Measurements from ENCODE around the gene SLC22A31. TPM values are rescaled to one million over a fixed set of nuclear protein-coding genes. Genes with fewer than 3 reads are reported as not detected.

SLC22A31 gene
- total and polyA plus RNA-seq, 2 donors (not counting 3 experiments of a cell fraction or from before 2014, with no cell fraction given), result 1.0 TPM; not detected in 1

GRCh38 chr16:89155184-89155679 is 45.1 kb downstream of the SLC22A31 start:
- Histone ChIP-seq H3K27me3 (ENCODE audit: control insufficient read depth in 2 of 2, insufficient read depth in 2 of 2, low read length in 2 of 2) (no peaks in the 10 kb centered on the region), H3K79me2 (ENCODE audit: control insufficient read depth, insufficient read depth, low read length) (no peaks in the 10 kb centered on the region), H2AFZ (ENCODE audit: low read depth, low read length) (no peak overlapping the region), H3K9ac (replicated peaks; ENCODE audit: extremely low read depth, insufficient read depth, low read length) (no peak overlapping the region), H3K36me3 (ENCODE audit: control insufficient read depth in 2 of 2, extremely low read depth in 1 of 2, insufficient read depth in 2 of 2, low read length in 2 of 2) (peaks cover 0 to 2% of the 10 kb centered on the region in 2 experiments), H3K4me3 (replicated peaks in 1 of 3; ENCODE audit: insufficient read depth in 1 of 3, low read depth in 1 of 3, low read length in 3 of 3) (no peak overlapping the region), H3K4me2 (ENCODE audit: insufficient read depth, low read length) (no peak overlapping the region), H3K9me1 (replicated peaks; ENCODE audit: control insufficient read depth, extremely low read depth, insufficient read depth, low read length) (no peaks in the 10 kb centered on the region), H3K27ac (ENCODE audit: insufficient read depth, low read depth, low read length) (no peak overlapping the region), H3K9me3 (replicated peaks; ENCODE audit: control insufficient read depth, insufficient read depth, low read length) (no peaks in the 10 kb centered on the region), H3K4me1 (ENCODE audit: control insufficient read depth, extremely low read depth, insufficient read depth, low read length) (no peaks in the 10 kb centered on the region), H4K20me1 (replicated peaks; ENCODE audit: control insufficient read depth, extremely low read depth, insufficient read depth, low read length) (no peaks in the 10 kb centered on the region)
- intact Hi-C loops (cut with micrococcal nuclease), result no loop called here
- no peak for FAIRE-seq
- dilution Hi-C loops (cut with MboI; ENCODE audit: extremely low pct_ligation_motif_present, low sequenced_read_pairs), result no loop called here
- CTCF ChIA-PET, result interaction anchor here (0.9 kb wide), 1 partner anchor 10 kb away, joined by 3 read pairs; no protein-coding TSS in a partner anchor
- POLR2A ChIA-PET, result no interaction called here
- peak; percentile 67 for DNase-seq (ENCODE audit: low read depth, low spot score)
- no TSS peak for BruUV-seq (replicated peaks)
- TF ChIP-seq EZH2 (IDR thresholded peaks at IDR 0.05; ENCODE audit: borderline replicate concordance, low read depth, low read length, severe bottlenecking) (no peak), JUN (IDR thresholded peaks at IDR 0.05; ENCODE audit: borderline replicate concordance, insufficient read depth, insufficient read length, low read depth) (no peak), GATA2 (IDR thresholded peaks at IDR 0.05; ENCODE audit: insufficient read depth, insufficient read length, low read depth, low read length) (no peak), POLR2A (IDR thresholded peaks at IDR 0.05; ENCODE audit: low read depth, low read length) (no peak)

GRCh38 chr16:89154390-89155183 is 45.8 kb downstream of the SLC22A31 start:
- H3K4me3 ChIP-seq (replicated peaks in 1 of 3; ENCODE audit: insufficient read depth in 1 of 3, low read depth in 1 of 3, low read length in 3 of 3), result no peak overlapping the region
- H2AFZ ChIP-seq (ENCODE audit: low read depth, low read length), result no peak overlapping the region
- H3K9me1 ChIP-seq (replicated peaks; ENCODE audit: control insufficient read depth, extremely low read depth, insufficient read depth, low read length), result no peaks in the 10 kb centered on the region
- no peak overlapping the region for H3K4me2 ChIP-seq (ENCODE audit: insufficient read depth, low read length)
- H4K20me1 ChIP-seq (replicated peaks; ENCODE audit: control insufficient read depth, extremely low read depth, insufficient read depth, low read length), result no peaks in the 10 kb centered on the region
- H3K36me3 ChIP-seq (ENCODE audit: control insufficient read depth in 2 of 2, extremely low read depth in 1 of 2, insufficient read depth in 2 of 2, low read length in 2 of 2), result peaks cover 0 to 2% of the 10 kb centered on the region in 2 experiments
- CTCF ChIA-PET, result no interaction called here
- POLR2A ChIA-PET, result no interaction called here
- H3K79me2 ChIP-seq (ENCODE audit: control insufficient read depth, insufficient read depth, low read length), result no peaks in the 10 kb centered on the region
- dilution Hi-C loops (cut with MboI; ENCODE audit: extremely low pct_ligation_motif_present, low sequenced_read_pairs), result no loop called here
- H3K9ac ChIP-seq (replicated peaks; ENCODE audit: extremely low read depth, insufficient read depth, low read length), result no peak overlapping the region
- FAIRE-seq (no peak), DNase-seq (ENCODE audit: low read depth, low spot score) (no peak)
- no peak overlapping the region for H3K27ac ChIP-seq (ENCODE audit: insufficient read depth, low read depth, low read length)
- no peaks in the 10 kb centered on the region for H3K9me3 ChIP-seq (replicated peaks; ENCODE audit: control insufficient read depth, insufficient read depth, low read length)
- BruUV-seq (replicated peaks), result no TSS peak
- intact Hi-C loops (cut with micrococcal nuclease), result no loop called here
- no peaks in the 10 kb centered on the region for H3K4me1 ChIP-seq (ENCODE audit: control insufficient read depth, extremely low read depth, insufficient read depth, low read length)
- H3K27me3 ChIP-seq (ENCODE audit: control insufficient read depth in 2 of 2, insufficient read depth in 2 of 2, low read length in 2 of 2), result no peaks in the 10 kb centered on the region
- TF ChIP-seq JUN (IDR thresholded peaks at IDR 0.05; ENCODE audit: borderline replicate concordance, insufficient read depth, insufficient read length, low read depth) (no peak), MYC (IDR thresholded peaks at IDR 0.05; ENCODE audit: low read depth, low read length) (no peak), MAX (IDR thresholded peaks at IDR 0.05; ENCODE audit: insufficient read depth, insufficient read length) (no peak), FOS (IDR thresholded peaks at IDR 0.05; ENCODE audit: borderline replicate concordance, insufficient read depth, low read length) (no peak), GATA2 (IDR thresholded peaks at IDR 0.05; ENCODE audit: insufficient read depth, insufficient read length, low read depth, low read length) (no peak), EZH2 (IDR thresholded peaks at IDR 0.05; ENCODE audit: borderline replicate concordance, low read depth, low read length, severe bottlenecking) (no peak), CTCF (IDR thresholded peaks at IDR 0.05; ENCODE audit: extremely low read depth in 1 of 2, insufficient read depth in 1 of 2, low read depth in 1 of 2, low read length in 2 of 2) (no peak), POLR2AphosphoS5 (IDR thresholded peaks at IDR 0.05; ENCODE audit: insufficient read depth, low read depth, low read length) (no peak), POLR2A (IDR thresholded peaks at IDR 0.05; ENCODE audit: low read depth, low read length) (no peak)

Measured in endothelial cell of umbilical vein (primary cell).